Parathyroid adenoma (tissue), 2 donors: ENCODE data around the gene RUNDC1.

Experiments used
- H2AFZ ChIP-seq: fragments of 300-600 bp; sonication (generic); one replicate; pipeline ENCODE4 v1.7.0; 2017; ENCODE audit warnings: antibody characterized with exemption, mild to moderate bottlenecking
- H3K27ac ChIP-seq: fragments of 300-600 bp; sonication (generic); one replicate; pipeline ENCODE4 v1.7.0; 2017
- H3K27me3 ChIP-seq: fragments of 300-600 bp; sonication (generic); one replicate; pipeline ENCODE4 v1.7.0; 2017; ENCODE audit warnings: low read length; ENCODE audit not compliant: control insufficient read depth, insufficient read depth
- H3K36me3 ChIP-seq: fragments of 300-600 bp; sonication (generic); one replicate; pipeline ENCODE4 v1.7.0; 2017; ENCODE audit warnings: low read length; ENCODE audit not compliant: control insufficient read depth, insufficient read depth
- H3K4me1 ChIP-seq: fragments of 300-600 bp; sonication (generic); one replicate; pipeline ENCODE4 v1.7.0; 2017; ENCODE audit warnings: control low read depth
- H3K4me2 ChIP-seq: fragments of 300-600 bp; sonication (generic); one replicate; pipeline ENCODE4 v1.7.0; 2017; ENCODE audit warnings: low read length
- H3K4me3 ChIP-seq: fragments of 300-600 bp; sonication (generic); one replicate; pipeline ENCODE4 v1.7.0; 2017; ENCODE audit warnings: low read depth, low read length
- H3K79me2 ChIP-seq: fragments of 300-600 bp; sonication (generic); one replicate; pipeline ENCODE4 v1.7.0; 2017; ENCODE audit warnings: control low read depth
- H3K9ac ChIP-seq: fragments of 300-600 bp; sonication (generic); one replicate; pipeline ENCODE4 v1.7.0; 2017; ENCODE audit warnings: mild to moderate bottlenecking
- H3K9me3 ChIP-seq: fragments of 300-600 bp; sonication (generic); one replicate; pipeline ENCODE4 v1.7.0; 2017; ENCODE audit warnings: low read length; ENCODE audit not compliant: control insufficient read depth
- CTCF ChIP-seq: fragments of 300-600 bp; sonication (generic); IDR thresholded peaks from one replicate; pipeline ENCODE4 v1.7.0; 2017; ENCODE audit warnings: antibody characterized with exemption, mild to moderate bottlenecking
- donor health status: primary hyperparathyroidism.

Gene RUNDC1

GRCh38 chr17:42950044-42950783, 30.2 kb upstream of the RUNDC1 start:
- Histone ChIP-seq H3K79me2 (no peaks in the 10 kb centered on the region), H3K4me3 (no peak overlapping the region), H3K4me2 (no peak overlapping the region), H3K9ac (no peak overlapping the region), H3K9me3 (no peaks in the 10 kb centered on the region), H2AFZ (no peak overlapping the region), H3K36me3 (no peaks in the 10 kb centered on the region), H3K27me3 (no peaks in the 10 kb centered on the region), H3K27ac (no peak overlapping the region), H3K4me1 (no peaks in the 10 kb centered on the region)
- no peak for TF ChIP-seq CTCF

- Histone ChIP-seq H3K27ac (no peak overlapping the region), H3K4me2 (no peak overlapping the region), H3K4me3 (no peak overlapping the region), H3K36me3 (no peaks in the 10 kb centered on the region), H3K79me2 (no peaks in the 10 kb centered on the region), H3K9ac (no peak overlapping the region), H2AFZ (no peak overlapping the region), H3K9me3 (no peaks in the 10 kb centered on the region), H3K27me3 (no peaks in the 10 kb centered on the region), H3K4me1 (no peaks in the 10 kb centered on the region)
- TF ChIP-seq CTCF, result no peak
Observed at GRCh38 chr17:42953669-42954068, 26.7 kb upstream of the RUNDC1 start.

- no peaks in the 10 kb centered on the region for H3K9me3 ChIP-seq
- H3K27me3 ChIP-seq, result no peaks in the 10 kb centered on the region
- peak within 1 kb of the TSS; percentile 95 for H2AFZ ChIP-seq
- H3K27ac ChIP-seq, result peak within 1 kb of the TSS; percentile 83
- no peaks in the 10 kb centered on the region for H3K79me2 ChIP-seq
- no peaks in the 10 kb centered on the region for H3K36me3 ChIP-seq
- TF ChIP-seq CTCF, result no peak
- H3K4me3 ChIP-seq, result peak within 1 kb of the TSS; percentile 62
- peak within 1 kb of the TSS; percentile 69 for H3K4me2 ChIP-seq
- H3K4me1 ChIP-seq, result no peaks in the 10 kb centered on the region
- H3K9ac ChIP-seq, result no peak within 1 kb of the TSS
Observed at GRCh38 chr17:42964161-42964932, 16.0 kb upstream of the RUNDC1 start, which contains the start of gene AARSD1. TSS of gene AARSD1 (minus strand) at chr17:42964454. CDS start at chr17:42964440, 14 bp downstream.

GRCh38 chr17:42967925-42968324, 12.4 kb upstream of the RUNDC1 start:
- Histone ChIP-seq H3K27ac (no peak overlapping the region), H3K4me3 (no peak overlapping the region), H3K9me3 (no peaks in the 10 kb centered on the region), H3K4me2 (no peak overlapping the region), H3K27me3 (no peaks in the 10 kb centered on the region), H2AFZ (no peak overlapping the region), H3K36me3 (no peaks in the 10 kb centered on the region), H3K9ac (no peak overlapping the region), H3K79me2 (no peaks in the 10 kb centered on the region), H3K4me1 (no peaks in the 10 kb centered on the region)
- no peak for TF ChIP-seq CTCF
